Spleen (tissue), 11 donors: ENCODE data around the gene EIF5A2. TPM values are rescaled to one million over a fixed set of nuclear protein-coding genes. Genes with fewer than 3 reads are reported as not detected.

ENCODE experiments used
- DNase-seq: peaks from one replicate; pipeline ENCODE4 v3.0.0-alpha.2; 2020
- H3K27ac ChIP-seq, 8 donors: fragments of 200-600 bp; sonication (generic) in 7 of 8; 1 replicate in 4 of 8; 2 replicates in 4 of 8; pipeline versions ENCODE4 v1.5.0 to v1.8.0; 2016 to 2021; ENCODE audit warnings: inconsistent platforms in 4 of 8, mild to moderate bottlenecking in 4 of 8, moderate library complexity in 1 of 8
- H3K27me3 ChIP-seq, 7 donors: fragments of 200-600 bp; sonication (generic) in 6 of 7; replicated peaks in 1 of 7; 1 replicate in 4 of 7; 2 replicates in 3 of 7; pipeline versions ENCODE4 v1.5.0 to v1.8.0; 2016 to 2021; ENCODE audit warnings: inconsistent platforms in 3 of 7, mild to moderate bottlenecking in 1 of 7
- H3K36me3 ChIP-seq, 6 donors: fragments of 200-600 bp; sonication (generic) in 5 of 6; 1 replicate in 4 of 6; 2 replicates in 2 of 6; pipeline versions ENCODE4 v1.5.0 to v1.8.0; 2016 to 2021; ENCODE audit warnings: inconsistent platforms in 2 of 6
- H3K4me1 ChIP-seq, 6 donors: fragments of 200-600 bp; sonication (generic) in 5 of 6; 1 replicate in 3 of 6; 2 replicates in 3 of 6; pipeline versions ENCODE4 v1.5.0 to v1.8.0; 2016 to 2021; ENCODE audit warnings: inconsistent platforms in 3 of 6
- H3K4me3 ChIP-seq, 8 donors: fragments of 200-600 bp; sonication (generic) in 7 of 8; 1 replicate in 4 of 8; 2 replicates in 4 of 8; pipeline versions ENCODE4 v1.5.0 to v1.8.0; 2016 to 2021; ENCODE audit warnings: inconsistent platforms in 4 of 8, mild to moderate bottlenecking in 4 of 8, moderate library complexity in 2 of 8
- H3K9me3 ChIP-seq, 8 donors: fragments of 200-600 bp; sonication (generic) in 7 of 8; 1 replicate in 4 of 8; 2 replicates in 4 of 8; pipeline versions ENCODE4 v1.5.0 to v1.8.0; 2016 to 2021; ENCODE audit warnings: inconsistent platforms in 4 of 8
- POLR2A ChIP-seq, 3 donors: fragments of 450-650 bp; IDR thresholded peaks; one replicate each; pipeline ENCODE4 v1.5.1; 2017; ENCODE audit warnings: antibody characterized with exemption in 3 of 3, mild to moderate bottlenecking in 1 of 3
- POLR2AphosphoS5 ChIP-seq, 3 donors: sonication (generic); formaldehyde crosslinking; IDR thresholded peaks; one replicate each; pipeline ENCODE4 v1.5.1; 2017; ENCODE audit warnings: antibody characterized with exemption in 3 of 3
- WGBS, 5 donors: extraction: QIAGEN DNeasy Blood & Tissue Kit in 3 of 5; methylation state at CpG; one replicate each; pipeline versions ENCODE4 v1.1.5 to v1.1.7; 2013 to 2018; 5-methylcytosine and 5-hydroxymethylcytosine counted together
- intact Hi-C: fragments of 100-400 bp; cut with DNase I; formaldehyde crosslinking; loops from one replicate; pipeline ENCODE4 v1.15.0; 2023; ENCODE audit warnings: low total_unique reads
- polyA plus RNA-seq, 3 donors: library from polyadenylated mRNA; stranded (reverse); fragments of 200-250 nt; gene quantifications; one replicate each; pipeline ENCODE4 v1.2.1, GENCODE V29; 2013
- total RNA-seq, 7 donors: library from RNA; depleted of rRNA in 3 of 7; stranded (reverse); fragments of >200 nt in 3 of 7; fragmentation: NEBNext Ultra II Directional in 4 of 7; extraction: Animal tissue kit (Norgen Biotek cat#: 25700) in 4 of 7; gene quantifications; one replicate each; pipeline versions ENCODE4 v1.1.0 to v1.2.1, GENCODE V29; 2016 to 2021
- TF ChIP-seq, protein P1 (sequence below), 11 experiments: fragments of 200-600 bp in 7 of 11; fragments of 450-650 bp in 4 of 11; sonication (generic) in 4 of 11; IDR thresholded peaks in 8 of 11; conservative IDR thresholded peaks in 3 of 11; 1 replicate in 7 of 11; 2 replicates in 4 of 11; pipeline versions ENCODE4 v1.4.0 to v1.8.0; 2016 to 2021; ENCODE audit warnings: antibody characterized with exemption in 11 of 11, inconsistent platforms in 4 of 11, mild to moderate bottlenecking in 1 of 11
- donor health status: healthy with polysubstance abuse.
- donor health status: DM: no; HTN: no; CAD: no; lungs with moderate emphysema.
- donor health status: DM: no; HTN: no; CAD: no.
- donor health status: Bipolar disorder and iron deficiency.
- donor health status: healthy.
- donor health status: DM: no; HTN: no; CAD: no.
- donor health status: DM: yes; HTN: yes; CAD: no.

Gene EIF5A2
- total and polyA plus RNA-seq, 10 donors = 0.78 to 7.4 (median 3.4) TPM

DNA sequence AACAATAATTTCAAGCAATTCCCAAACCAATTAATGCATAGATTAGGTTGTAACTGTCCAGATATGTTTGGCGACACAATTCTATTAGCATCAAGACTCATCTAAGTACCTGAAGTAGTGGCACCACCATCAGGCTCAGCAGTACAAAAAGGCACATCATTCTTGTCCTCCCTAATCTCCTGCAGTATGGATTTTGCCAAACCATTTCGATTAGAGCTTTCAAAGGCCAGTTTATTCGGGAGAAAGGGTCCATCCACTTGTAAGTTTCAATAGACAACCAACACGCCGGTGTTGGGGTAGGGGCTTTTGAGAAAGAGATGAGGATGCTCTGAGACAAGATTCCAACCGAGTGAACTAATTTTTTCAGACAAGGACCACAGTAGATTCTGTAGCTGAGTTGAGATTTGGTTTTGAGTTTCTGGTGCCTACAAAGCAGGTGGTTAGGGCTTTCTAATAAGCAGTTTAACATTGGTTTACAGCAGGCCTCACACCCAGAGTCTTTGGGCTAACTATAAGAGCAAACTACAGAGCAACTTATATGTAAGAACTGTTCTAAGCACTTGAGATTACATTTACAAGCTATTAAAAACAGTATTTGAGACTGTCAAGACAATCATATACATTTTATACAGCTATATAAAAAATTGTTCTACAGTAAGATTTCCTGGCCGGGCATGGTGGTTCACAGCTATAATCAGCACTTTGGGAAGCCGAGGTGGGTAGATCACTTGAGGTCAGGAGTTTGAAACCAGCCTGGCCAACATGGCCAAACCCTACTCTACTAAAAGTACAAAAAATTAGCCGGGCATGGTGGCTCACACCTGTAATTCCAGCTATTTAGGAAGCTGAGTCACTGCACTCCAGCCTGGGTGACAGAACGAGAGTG lies 43.0 kb downstream of the EIF5A2 start:
- Histone ChIP-seq H3K36me3 (peaks cover 0 to 40% (median 36%) of the 10 kb centered on the region in 6 donors), H3K4me3 (no peak overlapping the region), H3K27ac (no peak overlapping the region), H3K9me3 (no peaks in the 10 kb centered on the region), H3K4me1 (peaks cover 26 to 36% (median 30%) of the 10 kb centered on the region in 6 donors), H3K27me3 (no peaks in the 10 kb centered on the region)
- no peak for DNase-seq
- TF ChIP-seq, protein P1, sequence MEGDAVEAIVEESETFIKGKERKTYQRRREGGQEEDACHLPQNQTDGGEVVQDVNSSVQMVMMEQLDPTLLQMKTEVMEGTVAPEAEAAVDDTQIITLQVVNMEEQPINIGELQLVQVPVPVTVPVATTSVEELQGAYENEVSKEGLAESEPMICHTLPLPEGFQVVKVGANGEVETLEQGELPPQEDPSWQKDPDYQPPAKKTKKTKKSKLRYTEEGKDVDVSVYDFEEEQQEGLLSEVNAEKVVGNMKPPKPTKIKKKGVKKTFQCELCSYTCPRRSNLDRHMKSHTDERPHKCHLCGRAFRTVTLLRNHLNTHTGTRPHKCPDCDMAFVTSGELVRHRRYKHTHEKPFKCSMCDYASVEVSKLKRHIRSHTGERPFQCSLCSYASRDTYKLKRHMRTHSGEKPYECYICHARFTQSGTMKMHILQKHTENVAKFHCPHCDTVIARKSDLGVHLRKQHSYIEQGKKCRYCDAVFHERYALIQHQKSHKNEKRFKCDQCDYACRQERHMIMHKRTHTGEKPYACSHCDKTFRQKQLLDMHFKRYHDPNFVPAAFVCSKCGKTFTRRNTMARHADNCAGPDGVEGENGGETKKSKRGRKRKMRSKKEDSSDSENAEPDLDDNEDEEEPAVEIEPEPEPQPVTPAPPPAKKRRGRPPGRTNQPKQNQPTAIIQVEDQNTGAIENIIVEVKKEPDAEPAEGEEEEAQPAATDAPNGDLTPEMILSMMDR (IDR thresholded peaks at IDR 0.05 in 8 of 11, conservative IDR thresholded peaks at IDR 0.05 in 3 of 11) = no peak
- no peak for TF ChIP-seq POLR2AphosphoS5 (IDR thresholded peaks at IDR 0.05)
- TF ChIP-seq POLR2A (IDR thresholded peaks at IDR 0.05) = no peak
- WGBS, 5 donors = 85 to 94% (median 86%) methylated on average over 10 of the region's 10 CpGs
- intact Hi-C loops = no loop called here

DNA sequence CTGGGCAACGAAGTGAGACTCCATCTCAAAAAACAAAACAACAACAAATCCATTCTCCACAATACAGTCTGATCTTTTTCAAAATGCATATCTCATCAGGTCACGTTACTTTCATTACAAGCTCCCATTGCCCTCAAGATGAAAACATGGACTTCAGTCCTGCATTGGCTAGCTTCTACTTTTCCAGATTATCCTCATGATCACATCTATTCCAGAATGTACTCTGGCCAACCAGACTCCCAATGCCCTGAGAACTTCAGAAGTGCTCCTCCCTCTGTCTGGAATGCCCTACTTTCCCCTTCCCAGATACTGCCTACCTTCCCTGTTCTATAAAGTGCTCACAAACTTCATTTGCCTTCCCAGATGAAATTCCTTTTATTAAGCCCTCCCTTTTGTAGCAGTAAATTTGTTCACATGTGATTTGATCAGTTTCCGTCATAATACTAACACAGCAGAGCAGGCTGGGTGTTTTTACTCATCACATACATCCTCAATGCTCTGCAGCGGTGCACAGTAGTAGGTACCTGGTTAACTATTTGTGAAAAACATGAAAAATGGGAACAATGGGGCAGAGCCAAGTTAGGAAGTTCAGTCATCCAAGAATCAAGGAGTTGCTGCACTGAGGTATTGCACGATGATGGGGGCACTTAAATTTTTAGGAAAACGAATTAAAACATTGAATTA lies 43.8 kb downstream of the EIF5A2 start:
- 80 to 91% (median 89%) methylated on average over 6 of the region's 6 CpGs for WGBS, 5 donors
- no peaks in the 10 kb centered on the region for H3K9me3 ChIP-seq
- no peaks in the 10 kb centered on the region for H3K27me3 ChIP-seq
- H3K4me1 ChIP-seq = peaks cover 26 to 34% (median 28%) of the 10 kb centered on the region in 6 donors
- H3K4me3 ChIP-seq = no peak overlapping the region
- intact Hi-C loops = no loop called here
- no peak for TF ChIP-seq POLR2AphosphoS5 (IDR thresholded peaks at IDR 0.05)
- TF ChIP-seq POLR2A (IDR thresholded peaks at IDR 0.05) = no peak
- TF ChIP-seq, protein P1 (IDR thresholded peaks at IDR 0.05 in 8 of 11, conservative IDR thresholded peaks at IDR 0.05 in 3 of 11) = no peak
- peaks cover 0 to 40% (median 36%) of the 10 kb centered on the region in 6 donors for H3K36me3 ChIP-seq
- DNase-seq = no peak
- no peak overlapping the region for H3K27ac ChIP-seq

DNA sequence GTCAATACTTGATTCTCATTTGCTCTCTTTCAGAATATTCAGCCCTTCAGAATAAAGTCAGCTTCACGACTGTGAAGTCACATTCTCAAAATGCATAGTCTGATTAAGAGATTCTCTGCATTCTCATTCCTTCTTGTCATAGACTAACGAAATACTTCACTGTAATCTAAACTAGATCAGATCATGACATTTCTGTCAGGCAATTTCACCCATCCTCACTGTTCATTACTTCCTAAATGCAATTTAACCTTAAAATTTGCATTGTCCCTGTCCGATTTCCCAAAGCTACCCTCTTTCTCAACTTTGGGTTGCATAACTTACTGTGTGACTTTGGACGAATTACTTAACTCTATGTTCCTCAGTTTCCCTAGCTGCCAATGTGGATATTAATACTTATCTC lies 44.6 kb downstream of the EIF5A2 start:
- Histone ChIP-seq H3K4me3 (no peak overlapping the region), H3K27ac (no peak overlapping the region), H3K27me3 (no peaks in the 10 kb centered on the region), H3K9me3 (no peaks in the 10 kb centered on the region), H3K4me1 (peaks cover 20 to 27% (median 24%) of the 10 kb centered on the region in 6 donors), H3K36me3 (peaks cover 0 to 40% (median 36%) of the 10 kb centered on the region in 6 donors)
- DNase-seq = no peak
- 54 to 81% (median 67%) methylated on average over 4 of the region's 4 CpGs for WGBS, 5 donors
- intact Hi-C loops = no loop called here
- TF ChIP-seq, protein P1 (IDR thresholded peaks at IDR 0.05 in 8 of 11, conservative IDR thresholded peaks at IDR 0.05 in 3 of 11) = no peak
- TF ChIP-seq POLR2AphosphoS5 (IDR thresholded peaks at IDR 0.05) (no peak), POLR2A (IDR thresholded peaks at IDR 0.05) (no peak)
